Activated naive CD8-positive, alpha-beta T cell (primary cell): ENCODE measurements around the gene PCDH9.

Experiments used
- H3K27ac Mint-ChIP-seq: one replicate; pipeline ENCODE4 v1.8.0; 2021; ENCODE audit warnings: mixed read lengths
- H3K27me3 Mint-ChIP-seq: one replicate; pipeline ENCODE4 v1.8.0; 2021; ENCODE audit warnings: mixed read lengths
- H3K36me3 Mint-ChIP-seq: one replicate; pipeline ENCODE4 v1.8.0; 2021; ENCODE audit warnings: mixed read lengths
- H3K4me1 Mint-ChIP-seq: one replicate; pipeline ENCODE4 v1.8.0; 2021; ENCODE audit warnings: low read depth, mixed read lengths
- H3K4me3 Mint-ChIP-seq: one replicate; pipeline ENCODE4 v1.8.0; 2021; ENCODE audit warnings: mild to moderate bottlenecking, mixed read lengths
- H3K9me3 Mint-ChIP-seq: one replicate; pipeline ENCODE4 v1.8.0; 2021; ENCODE audit warnings: low read depth, mixed read lengths

The PCDH9 gene

DNA sequence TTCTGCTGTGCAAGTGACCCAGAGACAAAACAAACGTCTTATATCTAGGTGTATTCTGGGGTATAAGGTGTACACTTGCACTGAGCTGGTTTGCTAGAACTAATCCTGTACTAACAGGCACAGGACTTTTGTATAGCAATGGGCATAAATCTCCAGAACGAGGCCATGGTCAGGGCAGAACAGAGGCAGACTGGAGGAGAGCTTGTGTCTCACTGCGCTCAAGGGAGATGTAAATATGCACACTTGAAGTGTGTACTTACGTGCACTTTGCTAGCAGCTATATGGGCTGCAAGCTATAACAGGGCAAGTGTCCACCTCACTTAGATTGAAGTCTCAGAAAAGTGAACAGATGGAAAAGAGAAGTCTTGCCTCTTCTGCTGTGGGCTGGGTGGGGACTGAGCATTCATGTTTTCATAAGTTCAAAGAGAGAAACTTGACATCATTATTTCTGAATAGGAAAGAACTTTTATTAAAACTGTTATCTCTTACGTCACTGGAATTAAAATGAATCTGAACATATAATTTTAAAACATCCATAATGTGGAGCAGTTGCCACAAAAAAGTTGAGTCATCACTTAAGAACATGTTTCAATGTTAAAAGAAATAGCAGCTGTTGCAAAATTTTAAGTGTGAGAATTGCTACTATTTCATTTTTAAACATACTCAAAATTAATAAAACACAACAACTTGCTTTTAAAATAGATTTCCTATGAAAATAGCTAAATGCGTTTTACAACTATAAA is 888.3 kb downstream of the PCDH9 start:
- Mint-ChIP-seq H3K27ac (no peak overlapping the region), H3K4me3 (no peak overlapping the region), H3K9me3 (no peaks in the 10 kb centered on the region), H3K4me1 (no peaks in the 10 kb centered on the region), H3K36me3 (no peaks in the 10 kb centered on the region), H3K27me3 (no peaks in the 10 kb centered on the region)

GRCh38 chr13:66339214-66339613 is 890.9 kb downstream of the PCDH9 start:
- Mint-ChIP-seq H3K27ac (no peak overlapping the region), H3K4me3 (no peak overlapping the region), H3K9me3 (no peaks in the 10 kb centered on the region), H3K27me3 (no peaks in the 10 kb centered on the region), H3K36me3 (no peaks in the 10 kb centered on the region), H3K4me1 (no peaks in the 10 kb centered on the region)

- no peaks in the 10 kb centered on the region for H3K9me3 Mint-ChIP-seq
- H3K4me3 Mint-ChIP-seq = no peak overlapping the region
- H3K27ac Mint-ChIP-seq = no peak overlapping the region
- H3K27me3 Mint-ChIP-seq = no peaks in the 10 kb centered on the region
- no peaks in the 10 kb centered on the region for H3K36me3 Mint-ChIP-seq
- no peaks in the 10 kb centered on the region for H3K4me1 Mint-ChIP-seq
Observed at GRCh38 chr13:66338542-66338941, 891.6 kb downstream of the PCDH9 start.

- H3K36me3 Mint-ChIP-seq = no peaks in the 10 kb centered on the region
- no peak overlapping the region for H3K4me3 Mint-ChIP-seq
- no peaks in the 10 kb centered on the region for H3K9me3 Mint-ChIP-seq
- no peaks in the 10 kb centered on the region for H3K4me1 Mint-ChIP-seq
- H3K27ac Mint-ChIP-seq = no peak overlapping the region
- H3K27me3 Mint-ChIP-seq = no peaks in the 10 kb centered on the region
Observed at GRCh38 chr13:66335626-66336025, 894.5 kb downstream of the PCDH9 start.

GRCh38 chr13:66329988-66330451 is 900.1 kb downstream of the PCDH9 start:
- Mint-ChIP-seq H3K27me3 (no peaks in the 10 kb centered on the region), H3K4me3 (no peak overlapping the region), H3K4me1 (no peaks in the 10 kb centered on the region), H3K27ac (no peak overlapping the region), H3K36me3 (no peaks in the 10 kb centered on the region), H3K9me3 (no peaks in the 10 kb centered on the region)

DNA sequence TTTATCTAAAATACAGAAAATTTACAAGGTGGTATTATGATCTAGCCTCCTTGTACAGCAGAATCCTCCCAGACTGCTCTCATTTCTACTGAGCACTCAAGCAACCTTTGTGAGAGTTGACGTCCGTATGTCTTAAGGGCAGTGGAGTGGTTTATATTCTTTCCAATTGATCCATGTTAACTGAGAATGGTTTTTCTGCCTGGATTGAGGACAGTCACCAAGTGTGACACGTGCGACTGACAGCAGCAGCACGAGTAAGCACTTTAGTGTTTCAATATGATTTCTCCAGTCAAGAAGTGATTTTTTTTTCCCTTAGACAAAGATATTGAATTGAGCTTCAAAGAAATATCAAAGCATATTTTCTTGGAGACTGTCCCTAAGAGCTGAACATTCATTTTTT is 901.7 kb downstream of the PCDH9 start:
- Mint-ChIP-seq H3K36me3 (no peaks in the 10 kb centered on the region), H3K4me3 (no peak overlapping the region), H3K27ac (no peak overlapping the region), H3K4me1 (no peaks in the 10 kb centered on the region), H3K27me3 (no peaks in the 10 kb centered on the region), H3K9me3 (no peaks in the 10 kb centered on the region)

- Mint-ChIP-seq H3K27ac (no peak overlapping the region), H3K27me3 (no peaks in the 10 kb centered on the region), H3K4me1 (no peaks in the 10 kb centered on the region), H3K9me3 (no peaks in the 10 kb centered on the region), H3K4me3 (no peak overlapping the region), H3K36me3 (no peaks in the 10 kb centered on the region)
Observed at GRCh38 chr13:66323745-66324347, 906.3 kb downstream of the PCDH9 start.

- no peaks in the 10 kb centered on the region for H3K27me3 Mint-ChIP-seq
- no peak overlapping the region for H3K4me3 Mint-ChIP-seq
- no peaks in the 10 kb centered on the region for H3K4me1 Mint-ChIP-seq
- no peaks in the 10 kb centered on the region for H3K9me3 Mint-ChIP-seq
- no peaks in the 10 kb centered on the region for H3K36me3 Mint-ChIP-seq
- H3K27ac Mint-ChIP-seq = no peak overlapping the region
Observed at GRCh38 chr13:66322936-66323335, 907.2 kb downstream of the PCDH9 start.

- no peaks in the 10 kb centered on the region for H3K36me3 Mint-ChIP-seq
- no peaks in the 10 kb centered on the region for H3K27me3 Mint-ChIP-seq
- no peak overlapping the region for H3K27ac Mint-ChIP-seq
- H3K4me1 Mint-ChIP-seq = no peaks in the 10 kb centered on the region
- no peak overlapping the region for H3K4me3 Mint-ChIP-seq
- H3K9me3 Mint-ChIP-seq = no peaks in the 10 kb centered on the region
Observed at GRCh38 chr13:66322193-66322740, 907.9 kb downstream of the PCDH9 start.

DNA sequence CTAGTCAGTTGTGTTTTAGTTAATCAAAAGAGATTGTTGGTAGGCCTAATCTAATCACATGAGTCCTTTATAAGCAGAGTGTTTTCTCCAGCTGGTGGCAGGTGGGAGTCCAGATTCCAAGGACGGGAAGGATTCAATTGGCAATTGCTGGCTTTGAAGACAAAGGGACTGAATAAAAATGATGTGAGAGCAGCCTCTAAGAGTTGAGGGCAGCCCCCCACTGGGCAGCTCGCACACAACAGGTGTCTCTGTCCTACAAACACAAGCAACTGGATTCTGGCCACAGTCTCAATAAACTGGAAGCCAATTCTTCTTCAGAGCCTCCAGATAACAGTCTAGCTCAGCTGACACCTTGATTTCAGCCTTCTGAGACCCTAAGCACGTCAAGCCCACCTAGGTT is 915.2 kb downstream of the PCDH9 start:
- Mint-ChIP-seq H3K4me1 (no peaks in the 10 kb centered on the region), H3K36me3 (no peaks in the 10 kb centered on the region), H3K4me3 (no peak overlapping the region), H3K27ac (no peak overlapping the region), H3K9me3 (no peaks in the 10 kb centered on the region), H3K27me3 (no peaks in the 10 kb centered on the region)

- H3K9me3 Mint-ChIP-seq = no peaks in the 10 kb centered on the region
- H3K4me3 Mint-ChIP-seq = no peak overlapping the region
- no peaks in the 10 kb centered on the region for H3K4me1 Mint-ChIP-seq
- no peaks in the 10 kb centered on the region for H3K36me3 Mint-ChIP-seq
- H3K27ac Mint-ChIP-seq = no peak overlapping the region
- no peaks in the 10 kb centered on the region for H3K27me3 Mint-ChIP-seq
Observed at GRCh38 chr13:66313413-66313812, 916.7 kb downstream of the PCDH9 start.

GRCh38 chr13:66312312-66313087 is 917.6 kb downstream of the PCDH9 start:
- H3K36me3 Mint-ChIP-seq = no peaks in the 10 kb centered on the region
- H3K9me3 Mint-ChIP-seq = no peaks in the 10 kb centered on the region
- H3K4me3 Mint-ChIP-seq = no peak overlapping the region
- no peaks in the 10 kb centered on the region for H3K4me1 Mint-ChIP-seq
- no peaks in the 10 kb centered on the region for H3K27me3 Mint-ChIP-seq
- no peak overlapping the region for H3K27ac Mint-ChIP-seq

GRCh38 chr13:66305961-66306617 is 924.0 kb downstream of the PCDH9 start:
- no peak overlapping the region for H3K27ac Mint-ChIP-seq
- H3K9me3 Mint-ChIP-seq = no peaks in the 10 kb centered on the region
- no peak overlapping the region for H3K4me3 Mint-ChIP-seq
- no peaks in the 10 kb centered on the region for H3K36me3 Mint-ChIP-seq
- no peaks in the 10 kb centered on the region for H3K4me1 Mint-ChIP-seq
- H3K27me3 Mint-ChIP-seq = no peaks in the 10 kb centered on the region

DNA sequence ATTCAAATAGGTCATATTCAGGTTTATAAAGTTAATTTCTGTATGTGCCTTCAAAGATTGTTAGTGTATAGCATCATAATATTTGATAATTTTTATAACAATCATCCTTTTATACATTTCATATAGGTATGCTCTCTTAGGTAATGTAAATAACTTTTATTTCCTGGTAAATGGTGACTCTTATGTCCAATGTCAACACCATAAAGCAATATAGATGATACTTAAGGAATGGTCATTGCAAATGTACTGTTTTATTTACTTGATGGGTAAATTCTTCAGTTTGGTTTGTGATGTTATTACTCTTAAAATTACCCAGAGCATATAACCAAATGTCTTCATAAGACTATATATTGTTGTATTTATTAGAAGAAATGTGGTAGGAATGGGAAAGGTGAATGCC is 928.7 kb downstream of the PCDH9 start:
- Mint-ChIP-seq H3K27ac (no peak overlapping the region), H3K4me3 (no peak overlapping the region), H3K9me3 (peaks cover 9% of the 10 kb centered on the region), H3K36me3 (no peaks in the 10 kb centered on the region), H3K4me1 (no peaks in the 10 kb centered on the region), H3K27me3 (no peaks in the 10 kb centered on the region)

GRCh38 chr13:66301006-66301405 is 929.1 kb downstream of the PCDH9 start:
- H3K27ac Mint-ChIP-seq = no peak overlapping the region
- H3K27me3 Mint-ChIP-seq = no peaks in the 10 kb centered on the region
- H3K36me3 Mint-ChIP-seq = no peaks in the 10 kb centered on the region
- H3K4me1 Mint-ChIP-seq = no peaks in the 10 kb centered on the region
- peaks cover 13% of the 10 kb centered on the region for H3K9me3 Mint-ChIP-seq
- H3K4me3 Mint-ChIP-seq = no peak overlapping the region
